Stimulated activated CD4-positive, alpha-beta T cell treated with anti-CD3 and anti-CD28 coated beads, TNF-alpha, amount 100 ng/mL, for 48 hours (primary cell): ENCODE data around the gene MOB1A.
"Not testable (repeated sequence)": the region's sequence is repeated elsewhere in the genome, so short reads cannot be mapped to it uniquely, and the experiment has no call there.

Experiments used
- DNase-seq, 3 donors: peaks; one replicate each; pipeline ENCODE4 v3.0.0-alpha.2; 2020; ENCODE audit warnings: low read depth in 3 of 3

Gene MOB1A

DNA sequence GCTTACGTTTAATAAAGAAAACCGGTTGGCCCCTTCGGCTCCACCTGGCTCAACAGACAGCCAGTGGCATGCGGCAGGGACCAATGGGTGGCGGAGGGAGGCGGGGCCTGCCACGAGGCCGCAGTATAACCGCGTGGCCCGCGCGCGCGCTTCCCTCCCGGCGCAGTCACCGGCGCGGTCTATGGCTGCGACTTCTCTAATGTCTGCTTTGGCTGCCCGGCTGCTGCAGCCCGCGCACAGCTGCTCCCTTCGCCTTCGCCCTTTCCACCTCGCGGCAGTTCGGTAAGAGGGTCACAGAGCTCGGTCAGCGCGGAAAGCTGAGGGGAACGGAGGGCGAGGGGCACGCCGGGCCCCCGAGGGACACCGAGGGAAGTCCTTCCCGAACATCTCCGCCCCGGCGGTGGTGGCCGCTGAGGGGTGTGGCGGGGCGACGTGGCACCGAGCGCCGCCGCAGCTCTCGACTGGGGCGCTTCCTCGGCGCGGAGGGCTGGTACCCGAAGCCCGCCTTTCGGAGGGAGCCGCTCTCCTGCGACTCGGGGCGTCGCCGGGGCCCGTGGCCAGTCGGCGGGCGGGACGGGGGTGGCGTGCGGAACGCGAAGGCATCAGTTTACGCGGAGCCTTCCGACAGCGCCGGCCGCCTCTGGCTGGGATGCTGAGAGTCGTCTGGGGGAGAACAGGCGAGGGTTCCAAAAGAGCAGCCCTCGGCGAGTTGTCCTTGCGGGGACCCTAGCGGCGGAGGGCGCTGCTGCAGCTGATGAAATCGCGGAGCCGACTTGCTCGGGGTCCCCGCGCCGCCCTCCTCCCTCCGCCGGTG, 20.0 kb upstream of the MOB1A start, which contains the start of gene MTHFD2:
MTHFD2 (plus strand) TSS at position 155 of the 814 bp plus-strand sequence; CDS start at position 182, 27 bp downstream.
- peak; percentile 86 to 93 (median 88) for DNase-seq

DNA sequence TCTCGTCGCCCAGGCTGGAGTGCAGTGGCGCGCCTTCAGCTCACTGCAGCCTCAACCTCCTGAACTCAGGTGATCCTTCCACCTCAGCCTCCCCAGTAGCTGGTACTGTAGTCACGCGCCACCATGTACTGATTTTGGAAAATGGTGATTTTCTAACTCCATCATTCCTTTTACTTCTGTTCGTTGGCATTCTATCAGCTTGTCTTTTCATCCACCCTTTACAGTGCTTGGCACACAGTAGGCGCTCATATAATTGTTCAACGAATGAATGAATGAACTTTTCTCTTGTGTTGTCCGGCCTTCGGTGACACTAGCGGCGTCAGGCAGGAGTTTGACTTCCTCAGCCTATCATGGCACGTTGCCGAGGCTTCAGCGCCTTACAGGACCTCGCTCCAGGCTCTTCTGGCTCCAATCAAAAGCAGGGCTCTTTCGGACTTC, 19.4 kb upstream of the MOB1A start:
- no peak for DNase-seq

DNA sequence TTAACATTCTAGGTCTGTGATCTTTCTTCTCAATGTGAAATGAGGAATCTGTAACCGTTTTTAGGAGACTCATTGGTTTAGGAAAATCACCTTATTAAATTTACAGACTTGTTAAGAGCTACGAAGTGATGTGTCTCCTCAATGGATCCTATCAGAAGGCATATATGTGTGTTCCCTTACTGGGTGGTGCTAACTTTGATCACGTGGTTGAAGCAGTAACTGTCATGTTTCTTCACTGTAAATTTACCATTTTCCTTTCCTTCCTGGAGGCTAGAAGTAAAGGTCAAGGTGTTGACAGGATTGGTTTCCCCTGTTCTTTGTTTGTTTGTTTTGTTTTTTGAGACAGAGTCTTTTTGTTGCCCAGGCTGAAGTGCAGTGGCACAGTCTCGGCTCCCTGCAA, 18.4 kb upstream of the MOB1A start:
- DNase-seq: no peak

- DNase-seq: no peak
These were observed 16.1 kb upstream of the MOB1A start for GRCh38 chr2:74194799-74195198.

DNA sequence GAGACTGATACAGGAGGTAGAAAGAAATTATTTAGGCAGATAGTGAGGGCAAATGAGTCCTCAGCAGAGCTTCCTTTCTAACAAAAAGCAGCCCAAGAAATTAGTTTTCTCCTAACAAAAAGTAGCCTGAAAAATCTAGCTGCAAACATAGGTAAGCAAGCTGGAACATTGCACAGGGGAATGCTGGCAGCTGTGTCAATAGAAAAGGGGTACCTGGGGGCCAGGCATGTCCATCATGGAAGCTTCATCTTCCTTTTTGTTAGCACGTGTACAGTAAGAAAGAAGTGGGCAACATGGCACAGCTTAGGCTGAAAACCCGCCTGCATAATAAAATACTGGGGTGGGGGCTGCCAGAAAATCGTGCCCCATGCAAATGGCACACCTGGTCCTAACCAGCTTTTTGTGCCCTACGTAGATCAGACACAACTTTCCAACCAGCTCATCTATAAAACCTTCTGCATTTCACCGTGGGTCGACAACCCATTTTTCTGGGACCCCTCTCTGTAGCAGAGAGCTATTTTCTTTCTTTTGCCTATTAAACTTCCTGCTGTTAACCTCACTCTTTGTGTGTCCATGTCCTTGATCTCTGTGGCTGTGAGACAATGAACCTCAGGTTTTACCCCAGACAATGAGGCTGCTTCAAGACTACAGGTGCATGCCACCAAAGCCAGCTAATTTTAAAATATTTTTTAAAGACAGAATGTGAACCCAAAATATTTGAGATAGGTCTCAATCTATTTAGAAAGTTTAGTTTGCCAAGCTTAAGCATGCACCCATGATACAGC, 13.1 kb upstream of the MOB1A start:
- DNase-seq: no peak

DNA sequence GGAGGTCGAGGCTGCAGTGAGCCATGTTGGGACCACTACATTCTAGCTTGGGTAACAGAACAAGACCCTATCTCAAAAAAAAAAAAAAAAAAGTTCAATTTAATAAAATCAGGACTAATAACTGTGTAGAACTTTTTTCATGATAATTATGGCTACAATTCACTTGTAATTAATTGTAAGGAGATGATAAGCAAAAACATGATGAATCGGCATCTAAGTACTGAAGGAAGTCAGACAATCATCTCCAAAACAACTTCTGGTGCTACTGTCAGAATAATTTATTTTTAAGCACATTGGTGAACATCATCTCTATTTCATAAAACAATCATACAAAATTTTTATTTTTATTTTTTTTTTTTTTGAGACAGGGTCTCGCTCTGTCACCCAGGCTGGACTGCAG, 10.0 kb upstream of the MOB1A start:
- DNase-seq: no peak

DNA sequence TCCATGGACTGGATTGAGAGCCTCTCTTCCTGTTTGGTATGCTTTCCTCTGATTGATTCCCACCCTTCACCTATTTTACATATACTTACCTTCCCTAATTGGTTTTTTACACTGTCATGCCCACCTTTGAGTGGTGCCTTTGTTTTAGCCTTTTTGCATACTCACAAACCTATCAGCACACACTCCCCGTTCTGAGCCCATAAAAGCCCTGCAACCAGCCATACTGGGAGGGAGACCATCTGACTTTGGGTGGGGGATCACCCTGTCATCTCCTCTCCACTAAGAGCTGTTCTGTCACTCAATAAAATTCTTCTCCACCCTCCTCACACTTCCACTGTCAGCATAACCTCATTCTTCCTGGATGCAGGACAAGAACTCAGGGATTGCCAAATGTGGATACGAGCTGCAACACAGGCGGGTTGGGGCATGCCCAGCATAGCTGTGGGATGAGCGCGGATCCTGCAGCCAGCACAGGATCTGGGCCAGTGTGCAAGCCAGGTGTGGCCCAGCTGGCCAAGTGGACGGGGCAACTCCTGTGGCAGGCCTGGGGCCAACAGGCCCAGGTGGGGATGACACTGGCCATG, 9.4 kb upstream of the MOB1A start:
- no peak for DNase-seq

- DNase-seq: not testable (repeated sequence)
These were observed 8.0 kb upstream of the MOB1A start for GRCh38 chr2:74186706-74187105.

DNA sequence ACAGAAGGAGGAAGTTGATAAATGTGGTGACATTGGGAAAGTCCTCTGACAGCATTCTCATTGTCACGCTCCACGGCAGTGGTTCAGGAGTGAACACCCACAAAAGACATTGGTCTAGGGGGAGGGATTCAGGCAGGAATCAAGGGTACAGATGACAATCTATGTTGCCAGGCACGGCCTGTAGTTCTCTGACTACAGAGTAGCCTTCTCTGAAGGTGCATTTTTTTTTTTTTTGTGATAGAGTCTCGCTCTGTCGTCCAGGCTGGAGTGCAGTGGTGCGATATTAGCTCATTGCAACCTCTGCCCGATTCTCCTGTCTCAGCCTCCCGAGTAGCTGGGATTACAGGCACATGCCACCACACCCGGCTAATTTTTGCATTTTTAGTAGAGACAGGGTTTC, 7.4 kb upstream of the MOB1A start:
- DNase-seq: peak in 2 of 3 donors; percentile 15 to 46

DNA sequence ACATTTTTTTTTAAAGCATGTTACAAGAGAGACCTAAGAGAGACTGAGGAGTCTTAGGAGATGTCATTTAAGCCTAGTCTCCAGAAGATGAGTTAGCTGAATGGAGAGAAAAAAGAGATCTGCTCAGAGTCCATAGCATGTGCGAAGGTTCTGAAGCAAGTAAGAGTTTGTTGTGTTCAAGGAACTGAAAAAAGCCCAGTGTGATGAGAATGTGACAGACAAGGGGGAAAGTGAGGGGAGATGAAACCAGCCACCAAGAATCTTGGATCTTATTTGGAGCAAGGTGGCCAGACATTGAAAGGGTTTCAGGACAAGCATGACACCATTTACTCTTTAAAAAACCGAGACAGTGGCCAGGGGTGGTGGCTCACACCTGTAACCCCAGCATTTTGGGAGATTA, 5.2 kb upstream of the MOB1A start:
- no peak for DNase-seq

- DNase-seq: no peak
These were observed 3.1 kb upstream of the MOB1A start for GRCh38 chr2:74181739-74182138.

DNA sequence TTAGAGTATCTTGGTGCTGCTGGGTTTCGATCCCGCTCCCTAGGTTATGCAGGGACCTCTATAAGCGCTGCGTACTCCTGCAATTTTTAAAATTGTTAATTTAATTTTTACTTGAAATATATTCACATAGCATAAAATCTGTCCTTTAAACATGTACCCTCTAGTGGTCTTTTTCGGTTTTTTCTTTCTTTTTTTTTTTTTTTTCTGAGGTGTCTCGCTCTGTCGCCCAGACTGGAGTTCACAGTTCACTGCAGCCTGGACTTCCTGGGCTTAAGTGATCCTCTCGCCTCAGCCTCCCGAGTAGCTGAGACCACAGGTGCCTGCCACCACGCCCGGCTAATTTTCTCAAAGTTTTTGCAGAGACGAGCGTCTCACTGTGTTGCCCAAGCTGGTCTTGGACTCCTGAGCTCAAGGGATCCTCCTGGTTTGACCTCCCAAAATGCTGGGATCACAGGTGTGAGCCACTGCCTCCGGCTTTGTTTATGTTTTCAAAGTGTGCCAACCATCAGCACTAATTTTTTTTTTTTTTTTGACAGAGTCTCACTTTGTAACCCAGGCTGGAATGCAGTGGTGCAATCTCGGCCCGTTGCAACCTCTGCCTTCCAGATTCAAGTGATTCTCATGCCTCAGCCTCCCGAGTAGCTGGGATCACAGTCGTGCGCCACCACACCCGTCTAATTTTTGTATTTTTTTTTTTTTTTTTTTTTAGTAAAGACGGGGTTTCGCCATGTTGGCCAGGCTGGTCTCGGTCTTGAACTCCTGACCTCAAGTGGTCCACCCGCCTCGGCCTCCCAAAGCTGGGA, 585 bp upstream of the MOB1A start:
- DNase-seq: no peak

- DNase-seq: no peak
These were observed 983 bp downstream of the MOB1A start for GRCh38 chr2:74177696-74178095.

DNA sequence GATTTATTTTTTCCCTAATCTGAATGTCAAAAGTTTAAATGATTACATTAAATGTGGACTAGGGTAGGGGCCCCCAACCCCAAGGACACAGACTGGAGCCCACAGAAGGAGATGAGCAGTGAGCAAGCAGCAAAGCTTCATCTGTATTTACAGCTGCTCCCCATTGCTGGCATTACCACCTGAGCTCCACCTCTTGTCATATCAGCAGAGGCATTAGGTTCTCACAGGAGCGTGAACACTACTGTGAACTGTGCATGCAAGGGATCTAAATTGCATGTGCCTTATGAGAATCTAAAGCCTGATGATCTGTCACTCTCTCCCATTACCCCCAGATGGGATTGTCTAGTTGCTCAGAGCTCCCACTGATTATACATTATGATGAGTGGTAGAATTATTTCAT, 3.8 kb downstream of the MOB1A start:
- DNase-seq: no peak

- no peak for DNase-seq
These were observed 9.9 kb downstream of the MOB1A start for GRCh38 chr2:74168739-74169138.

DNA sequence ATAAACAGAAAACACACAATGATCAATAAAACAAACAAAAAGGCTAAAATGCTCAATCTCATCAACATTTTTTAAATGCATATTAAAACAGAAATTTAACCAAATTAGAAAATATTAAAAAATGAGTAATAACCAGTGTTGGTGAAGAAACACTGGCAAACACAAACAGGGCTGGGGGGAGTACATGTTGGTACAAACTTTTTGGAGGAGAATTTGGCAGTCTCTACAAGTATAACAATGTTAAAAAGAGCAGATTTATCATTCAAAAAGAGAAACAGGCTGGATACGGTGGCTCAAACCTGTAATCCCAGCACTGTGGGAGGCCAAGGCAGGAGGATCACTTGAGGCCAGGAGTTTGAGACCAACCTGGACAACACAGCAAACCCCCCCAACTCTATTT, 13.9 kb downstream of the MOB1A start:
- DNase-seq: no peak

GRCh38 chr2:74162951-74163350, 15.7 kb downstream of the MOB1A start:
- no peak for DNase-seq

- no peak for DNase-seq
These were observed 22.8 kb downstream of the MOB1A start for GRCh38 chr2:74155830-74156229.

- no peak for DNase-seq
These were observed 25.7 kb downstream of the MOB1A start for GRCh38 chr2:74152954-74153353.

DNA sequence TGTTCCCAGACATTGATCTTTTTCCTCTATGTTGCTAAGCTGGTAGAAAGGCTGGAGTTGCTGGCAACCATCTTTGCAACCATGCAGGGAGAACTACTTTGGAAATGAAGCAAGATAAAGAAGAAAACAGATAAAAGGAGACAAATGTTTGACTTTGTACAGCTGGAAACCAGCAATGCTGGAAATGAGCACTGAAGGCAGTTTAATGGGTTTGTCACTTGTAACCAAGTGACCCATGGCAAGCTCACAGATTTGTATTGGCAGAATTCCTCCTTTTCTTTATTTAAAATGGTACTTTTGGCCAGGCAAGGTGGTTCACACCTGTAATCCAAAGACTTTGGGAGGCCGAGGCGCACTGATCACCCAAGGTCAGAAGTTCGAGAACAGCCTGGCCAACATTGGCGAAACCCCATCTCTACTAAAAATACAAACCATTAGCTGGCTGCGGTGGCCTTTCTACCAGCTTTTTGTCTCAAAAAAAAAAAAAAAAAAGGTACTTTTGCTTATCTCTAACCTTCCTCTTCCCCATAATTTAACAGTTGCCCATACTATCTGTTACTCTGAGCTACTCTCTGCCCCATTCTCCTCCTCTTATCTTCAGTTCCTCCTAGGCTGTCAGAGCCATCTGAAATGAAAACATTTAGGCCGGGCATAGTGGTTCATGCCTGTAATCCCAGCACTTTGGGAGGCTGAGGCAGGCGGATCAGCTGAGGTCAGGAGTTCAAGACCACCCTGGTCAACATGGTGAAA, 28.9 kb downstream of the MOB1A start:
- DNase-seq: no peak

GRCh38 chr2:74149247-74149525, 29.5 kb downstream of the MOB1A start:
- DNase-seq: no peak
